Thymus (tissue), 11 donors: ENCODE data around the gene KAZN. TPM values are rescaled to one million over a fixed set of nuclear protein-coding genes. Genes with fewer than 3 reads are reported as not detected.
A peak's percentile ranks its signal among the peaks of the same experiment; 100 is the strongest.

Experiments
- DNase-seq, 9 donors: peaks; one replicate each; pipeline ENCODE4 v3.0.0-alpha.2; 2013; ENCODE audit warnings: low spot score in 9 of 9, low read depth in 6 of 9, missing footprints in 1 of 9
- H3K27ac ChIP-seq, 2 donors: one replicate each; pipeline ENCODE4 v1.5.1; 2013; ENCODE audit warnings: control low read depth in 1 of 2, low read depth in 1 of 2, low read length in 1 of 2, mild to moderate bottlenecking in 1 of 2, moderate library complexity in 1 of 2
- H3K27me3 ChIP-seq, 2 donors: one replicate each; pipeline ENCODE4 v1.5.1; 2013; ENCODE audit warnings: low read length in 1 of 2; ENCODE audit not compliant: control insufficient read depth in 2 of 2, insufficient read depth in 1 of 2
- H3K36me3 ChIP-seq, 2 donors: one replicate each; pipeline ENCODE4 v1.5.1; 2013; ENCODE audit warnings: low read length in 1 of 2, mild to moderate bottlenecking in 1 of 2, moderate library complexity in 1 of 2; ENCODE audit not compliant: control insufficient read depth in 2 of 2, insufficient read depth in 2 of 2
- H3K4me1 ChIP-seq, 2 donors: one replicate each; pipeline ENCODE4 v1.5.1; 2013; ENCODE audit warnings: low read length in 2 of 2; ENCODE audit not compliant: control insufficient read depth in 2 of 2, insufficient read depth in 2 of 2
- H3K4me3 ChIP-seq, 2 donors: one replicate each; pipeline ENCODE4 v1.5.1; 2013; ENCODE audit warnings: low read length in 2 of 2, control low read depth in 1 of 2, mild to moderate bottlenecking in 1 of 2
- H3K9me3 ChIP-seq, 2 donors: one replicate each; pipeline ENCODE4 v1.5.1; 2013; ENCODE audit warnings: low read length in 1 of 2, mild to moderate bottlenecking in 1 of 2; ENCODE audit not compliant: control insufficient read depth in 2 of 2, insufficient read depth in 1 of 2
- WGBS: extraction: QIAGEN DNeasy Blood & Tissue Kit; methylation state at CpG from one replicate; pipeline ENCODE4 v1.1.7; 2013; 5-methylcytosine and 5-hydroxymethylcytosine counted together
- polyA plus RNA-seq: library from polyadenylated mRNA; stranded (reverse); fragments of 200-250 nt; gene quantifications from one replicate; pipeline ENCODE4 v1.2.3, GENCODE V29; 2013
- total RNA-seq: library from RNA; stranded (reverse); fragments of 120-200 nt; gene quantifications from one replicate; pipeline ENCODE4 v1.2.4, GENCODE V29; 2013
- donor health status: healthy.

The KAZN gene
- total and polyA plus RNA-seq, 2 donors = 1.3 to 5.7 TPM

- WGBS = 98% methylated on average over 5 of the region's 5 CpGs
- H3K36me3 ChIP-seq = no peaks in the 10 kb centered on the region
- H3K4me1 ChIP-seq = no peaks in the 10 kb centered on the region
- no peak overlapping the region for H3K27ac ChIP-seq
- H3K9me3 ChIP-seq = no peaks in the 10 kb centered on the region
- H3K27me3 ChIP-seq = no peaks in the 10 kb centered on the region
- no peak overlapping the region for H3K4me3 ChIP-seq
- no peak for DNase-seq
These were observed 98.3 kb downstream of the KAZN start for GRCh38 chr1:14696761-14697160.

GRCh38 chr1:14697353-14697752 is 98.9 kb downstream of the KAZN start:
- Histone ChIP-seq H3K27me3 (no peaks in the 10 kb centered on the region), H3K4me1 (no peaks in the 10 kb centered on the region), H3K4me3 (no peak overlapping the region), H3K36me3 (no peaks in the 10 kb centered on the region), H3K27ac (no peak overlapping the region), H3K9me3 (no peaks in the 10 kb centered on the region)
- WGBS = 91% methylated on average over 4 of the region's 4 CpGs
- no peak for DNase-seq

- no peaks in the 10 kb centered on the region for H3K4me1 ChIP-seq
- no peaks in the 10 kb centered on the region for H3K27me3 ChIP-seq
- H3K9me3 ChIP-seq = no peaks in the 10 kb centered on the region
- no peak for DNase-seq
- H3K4me3 ChIP-seq = no peak overlapping the region
- no peak overlapping the region for H3K27ac ChIP-seq
- no peaks in the 10 kb centered on the region for H3K36me3 ChIP-seq
- 89% methylated on average over 11 of the region's 11 CpGs for WGBS
These were observed 99.8 kb downstream of the KAZN start for GRCh38 chr1:14698314-14698713.

GRCh38 chr1:14699620-14700019 is 101.1 kb downstream of the KAZN start:
- 97% methylated on average over 8 of the region's 8 CpGs for WGBS
- H3K36me3 ChIP-seq = no peaks in the 10 kb centered on the region

GRCh38 chr1:14704846-14705245 is 106.4 kb downstream of the KAZN start:
- H3K27ac ChIP-seq = no peak overlapping the region
- peaks cover 0 to 4% of the 10 kb centered on the region in 2 donors for H3K4me1 ChIP-seq
- WGBS = 58% methylated on average over 1 of the region's 1 CpG
- no peak for DNase-seq
- H3K4me3 ChIP-seq = no peak overlapping the region
- no peaks in the 10 kb centered on the region for H3K27me3 ChIP-seq
- no peaks in the 10 kb centered on the region for H3K9me3 ChIP-seq
- no peaks in the 10 kb centered on the region for H3K36me3 ChIP-seq

More at GRCh38 chr1:14699620-14700019, 101.1 kb downstream of the KAZN start:
- Histone ChIP-seq H3K9me3 (no peaks in the 10 kb centered on the region), H3K27ac (no peak overlapping the region), H3K4me1 (no peaks in the 10 kb centered on the region), H3K27me3 (no peaks in the 10 kb centered on the region), H3K4me3 (no peak overlapping the region)
- DNase-seq = no peak

- WGBS = 97% methylated on average over 5 of the region's 5 CpGs
- peaks cover 0 to 4% of the 10 kb centered on the region in 2 donors for H3K4me1 ChIP-seq
These were observed 107.3 kb downstream of the KAZN start for GRCh38 chr1:14705824-14706223.

GRCh38 chr1:14706631-14707030 is 108.1 kb downstream of the KAZN start:
- DNase-seq = peak in 2 of 9 donors; percentile 7 to 23
- no peaks in the 10 kb centered on the region for H3K36me3 ChIP-seq
- H3K4me1 ChIP-seq = peaks cover 0 to 4% of the 10 kb centered on the region in 2 donors
- no peak overlapping the region for H3K4me3 ChIP-seq
- H3K9me3 ChIP-seq = no peaks in the 10 kb centered on the region
- no peaks in the 10 kb centered on the region for H3K27me3 ChIP-seq
- peak overlapping the region in 1 of 2 donors; percentile 30 for H3K27ac ChIP-seq
- WGBS = 12% methylated on average over 5 of the region's 5 CpGs

More at GRCh38 chr1:14705824-14706223, 107.3 kb downstream of the KAZN start:
- no peaks in the 10 kb centered on the region for H3K27me3 ChIP-seq
- H3K4me3 ChIP-seq = no peak overlapping the region
- no peak for DNase-seq
- H3K9me3 ChIP-seq = no peaks in the 10 kb centered on the region
- H3K27ac ChIP-seq = no peak overlapping the region
- no peaks in the 10 kb centered on the region for H3K36me3 ChIP-seq

GRCh38 chr1:14707531-14708445 is 109.3 kb downstream of the KAZN start:
- WGBS = 97% methylated on average over 16 of the region's 16 CpGs
- Histone ChIP-seq H3K27me3 (no peaks in the 10 kb centered on the region), H3K27ac (no peak overlapping the region), H3K4me1 (peaks cover 0 to 4% of the 10 kb centered on the region in 2 donors), H3K4me3 (no peak overlapping the region), H3K36me3 (no peaks in the 10 kb centered on the region), H3K9me3 (no peaks in the 10 kb centered on the region)
- DNase-seq = no peak

GRCh38 chr1:14710331-14710730 is 111.8 kb downstream of the KAZN start:
- Histone ChIP-seq H3K9me3 (no peaks in the 10 kb centered on the region), H3K4me1 (peaks cover 0 to 4% of the 10 kb centered on the region in 2 donors), H3K4me3 (no peak overlapping the region), H3K27me3 (no peaks in the 10 kb centered on the region), H3K27ac (no peak overlapping the region), H3K36me3 (no peaks in the 10 kb centered on the region)
- no peak for DNase-seq
- 93% methylated on average over 6 of the region's 6 CpGs for WGBS
